K562 (cell line): ENCODE data around the gene NT5DC4. TPM values are rescaled to one million over a fixed set of nuclear protein-coding genes. Genes with fewer than 3 reads are reported as not detected.
A peak's percentile ranks its signal among the peaks of the same experiment; 100 is the strongest.

Experiments used
- ATF1 ChIP-seq, 2 experiments: fragments of 450-650 bp in 1 of 2; IDR thresholded peaks; 2 replicates each; pipeline ENCODE4 v1.6.1; 2016; ENCODE audit warnings: missing compliant biosample characterization in 1 of 2, missing genetic modification characterization in 1 of 2
- ATF2 ChIP-seq: sonication (generic); formaldehyde crosslinking; IDR thresholded peaks from 2 replicates; pipeline ENCODE4 v1.8.1; 2022; ENCODE audit warnings: missing genetic modification reagents
- CBX2 ChIP-seq: fragments of 200-600 bp; sonication (generic); IDR thresholded peaks from one replicate; pipeline ENCODE4 v1.6.1; 2012; ENCODE audit warnings: mild to moderate bottlenecking, low read length, inconsistent platforms; ENCODE audit not compliant: insufficient read depth, poor library complexity, severe bottlenecking
- CHAMP1 ChIP-seq: fragments of 450-650 bp; IDR thresholded peaks from 2 replicates; pipeline ENCODE4 v1.6.1; 2016; ENCODE audit warnings: mild to moderate bottlenecking
- HNRNPK ChIP-seq: fragments of 200-400 bp; formaldehyde crosslinking; IDR thresholded peaks from one replicate; pipeline ENCODE4 v1.6.1; 2018; ENCODE audit warnings: mild to moderate bottlenecking, low read depth, low read length; ENCODE audit not compliant: poor library complexity, severe bottlenecking
- IFI16 ChIP-seq: fragments of 250-450 bp; sonication (Bioruptor Pico); IDR thresholded peaks from 2 replicates; pipeline ENCODE4 v2.1.2; 2022; ENCODE audit warnings: mild to moderate bottlenecking, inconsistent platforms
- NEUROD1 ChIP-seq: fragments of 150-350 bp; IDR thresholded peaks from 2 replicates; pipeline ENCODE4 v1.6.1; 2014; ENCODE audit warnings: borderline replicate concordance, low read length, low read depth; ENCODE audit not compliant: partially characterized antibody
- NR2C1 ChIP-seq, 2 experiments: fragments of 450-650 bp; IDR thresholded peaks; 2 replicates each; pipeline ENCODE4 v1.6.1; 2017; ENCODE audit warnings: mild to moderate bottlenecking in 2 of 2, antibody characterized with exemption in 1 of 2, inconsistent platforms in 1 of 2, missing compliant biosample characterization in 1 of 2, missing genetic modification characterization in 1 of 2
- NRF1 ChIP-seq, 2 experiments: fragments of 450-650 bp; IDR thresholded peaks in 1 of 2; conservative IDR thresholded peaks in 1 of 2; 2 replicates each; pipeline ENCODE4 v1.6.1; 2014; ENCODE audit warnings: mild to moderate bottlenecking in 2 of 2
- POLR2B ChIP-seq: fragments of 450-650 bp; IDR thresholded peaks from 2 replicates; pipeline ENCODE4 v1.6.1; 2018; ENCODE audit warnings: low read depth; ENCODE audit not compliant: partially characterized antibody
- POU5F1 ChIP-seq: fragments of 150-350 bp; IDR thresholded peaks from 2 replicates; pipeline ENCODE4 v1.6.1; 2014; ENCODE audit warnings: borderline replicate concordance, low read length, low read depth, mild to moderate bottlenecking; ENCODE audit not compliant: partially characterized antibody
- PURB ChIP-seq: sonication (generic); formaldehyde crosslinking; IDR thresholded peaks from 2 replicates; pipeline ENCODE4 v1.9.0; 2021; ENCODE audit warnings: low read depth, mild to moderate bottlenecking, missing genetic modification reagents
- RBFOX2 ChIP-seq: fragments of 200-400 bp; formaldehyde crosslinking; IDR thresholded peaks from 2 replicates; pipeline ENCODE4 v1.6.1; 2017; ENCODE audit warnings: low read depth, mild to moderate bottlenecking, low read length, moderate library complexity
- SRSF3 ChIP-seq: fragments of 200-400 bp; formaldehyde crosslinking; IDR thresholded peaks from 2 replicates; pipeline ENCODE4 v1.6.1; 2016; ENCODE audit warnings: mild to moderate bottlenecking, low read length, moderate library complexity; ENCODE audit not compliant: insufficient read depth
- ZC3H4 ChIP-seq: sonication (generic); formaldehyde crosslinking; IDR thresholded peaks from 2 replicates; pipeline ENCODE4 v1.9.0; 2021; ENCODE audit warnings: missing genetic modification reagents, borderline replicate concordance
- ZNF253 ChIP-seq: fragments of 250-450 bp; sonication (Bioruptor Pico); conservative IDR thresholded peaks from 2 replicates; pipeline ENCODE4 v1.6.1; 2021; ENCODE audit warnings: mild to moderate bottlenecking
- ZNF3 ChIP-seq: fragments of 250-450 bp; sonication (Bioruptor Pico); IDR thresholded peaks from 2 replicates; pipeline ENCODE4 v1.5.0; 2021; ENCODE audit warnings: mild to moderate bottlenecking, moderate library complexity
- ZNF41 ChIP-seq: fragments of 250-450 bp; sonication (Bioruptor Pico); conservative IDR thresholded peaks from 2 replicates; pipeline ENCODE4 v1.4.0; 2020; ENCODE audit warnings: mild to moderate bottlenecking
- ZNF764 ChIP-seq: fragments of 250-450 bp; sonication (Bioruptor Pico); IDR thresholded peaks from 2 replicates; pipeline ENCODE4 v1.4.0; 2020; ENCODE audit warnings: low read depth, mild to moderate bottlenecking, moderate library complexity
- ZNF830 ChIP-seq: fragments of 250-450 bp; sonication (Bioruptor Pico); IDR thresholded peaks from 2 replicates; pipeline ENCODE4 v1.5.0; 2021; ENCODE audit warnings: mild to moderate bottlenecking
- polyA plus RNA-seq, 8 experiments: library from polyadenylated mRNA; depleted of rRNA in 4 of 8; stranded (reverse) in 5 of 8; unstranded in 3 of 8; fragments of >200 nt; fragmentation: Nextera tagmentation in 2 of 8; fragmentation: Illumina TruSeq in 1 of 8; extraction: Ambion mirVana in 2 of 8; extraction: Trizol in 1 of 8; gene quantifications; 2 replicates each; pipeline versions ENCODE4 v1.2.1 to v1.2.3, GENCODE V29; 2011 to 2014; ENCODE audit warnings: inconsistent platforms in 1 of 8, missing spikeins in 1 of 8
- total RNA-seq, 7 experiments: library from RNA; depleted of rRNA in 6 of 7; stranded (reverse); fragments of >200 nt in 6 of 7; fragmentation: Illumina TruSeq in 2 of 7; extraction: Trizol in 2 of 7; gene quantifications; 2 replicates each; pipeline versions ENCODE4 v1.2.1 to v1.2.3, GENCODE V29; 2011 to 2021; ENCODE audit warnings: low replicate concordance in 1 of 7
- TF ChIP-seq, protein P1 (sequence below): fragments of 450-650 bp; IDR thresholded peaks from 2 replicates; pipeline ENCODE4 v1.6.1; 2016; ENCODE audit warnings: borderline replicate concordance

Gene NT5DC4
- total and polyA plus RNA-seq, 9 of the 15 experiments (the other 6 are each of a cell fraction or from before 2014, with no cell fraction given), result 0.44 to 6.9 (median 2.5) TPM

DNA sequence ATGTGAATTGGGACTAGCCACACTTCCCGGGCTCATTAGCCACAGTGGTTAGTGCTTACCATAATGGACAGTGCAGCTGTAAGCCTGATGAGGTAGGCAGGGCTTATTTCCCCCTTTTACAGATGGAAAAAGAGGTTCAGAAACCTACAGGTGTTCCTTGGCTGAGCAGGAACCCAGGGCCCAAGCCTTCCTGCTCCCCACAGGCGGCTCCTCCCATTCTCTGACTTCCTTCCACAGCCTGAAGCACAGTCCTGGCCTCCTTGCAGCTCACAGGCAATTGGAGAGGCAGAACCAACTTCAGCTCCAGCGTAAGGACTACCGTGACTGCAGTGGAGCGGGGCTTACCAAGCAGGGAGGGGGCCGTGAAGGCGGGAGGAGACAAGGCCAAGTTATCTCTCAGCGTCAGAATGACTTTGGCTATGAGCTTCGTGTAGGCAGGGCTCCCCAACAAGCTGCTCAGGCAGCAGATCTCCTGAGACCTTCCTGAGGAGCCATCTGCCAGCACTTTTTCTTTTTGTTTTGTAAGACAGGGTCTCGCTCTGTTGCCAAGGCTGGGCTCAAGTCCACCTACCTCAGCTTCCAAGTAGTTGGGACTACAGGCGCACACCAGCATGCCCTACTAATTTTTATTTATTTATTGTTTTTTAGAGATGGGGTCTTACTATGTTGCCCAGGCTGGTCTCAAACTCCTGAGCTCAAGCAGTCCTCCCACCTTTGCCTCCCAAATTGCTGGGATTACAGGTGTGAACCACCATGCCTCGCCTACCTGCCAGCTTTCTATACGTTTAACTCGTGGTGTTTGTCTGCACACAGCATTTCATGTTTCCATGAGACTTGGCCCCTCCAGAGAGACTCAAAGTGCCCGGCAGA, 34.2 kb upstream of the NT5DC4 start (continued):
- TF ChIP-seq RBFOX2, result peak; percentile 71
- TF ChIP-seq PURB (CRISPR knock-in tag), result no peak
- TF ChIP-seq NEUROD1, result no peak
- TF ChIP-seq ATF1 (CRISPR knock-in tag; IDR thresholded peaks at IDR 0.05), result no peak
- TF ChIP-seq ATF1 (tag; IDR thresholded peaks at IDR 0.05), result peak; percentile 80
- TF ChIP-seq CHAMP1, result no peak
- TF ChIP-seq ZNF830 (CRISPR knock-in tag), result no peak
- TF ChIP-seq ZNF764 (CRISPR knock-in tag), result no peak
- TF ChIP-seq HNRNPK, result no peak
- TF ChIP-seq CBX2, result no peak
- TF ChIP-seq ZC3H4, result no peak
- no peak for TF ChIP-seq ZNF3 (CRISPR knock-in tag)
- TF ChIP-seq ZNF253, result no peak
- no peak for TF ChIP-seq POU5F1
- TF ChIP-seq ZNF41 (CRISPR knock-in tag), result no peak
- TF ChIP-seq NRF1 (conservative IDR thresholded peaks at IDR 0.05 in 1 of 2, IDR thresholded peaks at IDR 0.05 in 1 of 2), result peak; percentile 53 to 60
- TF ChIP-seq, protein P1, sequence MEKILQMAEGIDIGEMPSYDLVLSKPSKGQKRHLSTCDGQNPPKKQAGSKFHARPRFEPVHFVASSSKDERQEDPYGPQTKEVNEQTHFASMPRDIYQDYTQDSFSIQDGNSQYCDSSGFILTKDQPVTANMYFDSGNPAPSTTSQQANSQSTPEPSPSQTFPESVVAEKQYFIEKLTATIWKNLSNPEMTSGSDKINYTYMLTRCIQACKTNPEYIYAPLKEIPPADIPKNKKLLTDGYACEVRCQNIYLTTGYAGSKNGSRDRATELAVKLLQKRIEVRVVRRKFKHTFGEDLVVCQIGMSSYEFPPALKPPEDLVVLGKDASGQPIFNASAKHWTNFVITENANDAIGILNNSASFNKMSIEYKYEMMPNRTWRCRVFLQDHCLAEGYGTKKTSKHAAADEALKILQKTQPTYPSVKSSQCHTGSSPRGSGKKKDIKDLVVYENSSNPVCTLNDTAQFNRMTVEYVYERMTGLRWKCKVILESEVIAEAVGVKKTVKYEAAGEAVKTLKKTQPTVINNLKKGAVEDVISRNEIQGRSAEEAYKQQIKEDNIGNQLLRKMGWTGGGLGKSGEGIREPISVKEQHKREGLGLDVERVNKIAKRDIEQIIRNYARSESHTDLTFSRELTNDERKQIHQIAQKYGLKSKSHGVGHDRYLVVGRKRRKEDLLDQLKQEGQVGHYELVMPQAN, result no peak
- TF ChIP-seq SRSF3, result no peak
- TF ChIP-seq IFI16 (CRISPR knock-in tag), result no peak
- TF ChIP-seq NR2C1 (IDR thresholded peaks at IDR 0.05), result no peak
- TF ChIP-seq NR2C1 (tag; IDR thresholded peaks at IDR 0.05), result no peak
- TF ChIP-seq ATF2 (CRISPR knock-in tag), result no peak
- peak; percentile 49 for TF ChIP-seq POLR2B
